ENCODE data around the gene SLC24A1.
"Not testable (repeated sequence)": the region's sequence is repeated elsewhere in the genome, so short reads cannot be mapped to it uniquely, and the experiment has no call there.

The SLC24A1 gene

GRCh38 chr15:65621638-65622037 is at the start of gene SLC24A1:
Gene SLC24A1, plus strand, starts transcription at chr15:65621938. Its CDS starts 2,143 bp downstream, at chr15:65624081.
- DNase-seq, result no peak

GRCh38 chr15:65571971-65572370 is 49.8 kb upstream of the SLC24A1 start:
- DNase-seq, result no peak

- DNase-seq, result no peak
Observed at GRCh38 chr15:65576664-65577063, 45.1 kb upstream of the SLC24A1 start.

- DNase-seq, result no peak
Observed at GRCh38 chr15:65577129-65577996, 44.4 kb upstream of the SLC24A1 start.

GRCh38 chr15:65578904-65579728 is 42.6 kb upstream of the SLC24A1 start:
- no peak for DNase-seq

- DNase-seq, result no peak
Observed at GRCh38 chr15:65579762-65580161, 42.0 kb upstream of the SLC24A1 start.

GRCh38 chr15:65580287-65580686 is 41.5 kb upstream of the SLC24A1 start:
- DNase-seq, result no peak

- no peak for DNase-seq
Observed at GRCh38 chr15:65583701-65584100, 38.0 kb upstream of the SLC24A1 start.

GRCh38 chr15:65584241-65584640 is 37.5 kb upstream of the SLC24A1 start:
- DNase-seq, result no peak

GRCh38 chr15:65587094-65587493 is 34.6 kb upstream of the SLC24A1 start:
- no peak for DNase-seq

GRCh38 chr15:65595960-65596359 is 25.8 kb upstream of the SLC24A1 start:
- peak; percentile 11 for DNase-seq

- DNase-seq, result no peak
Observed at GRCh38 chr15:65598468-65598867, 23.3 kb upstream of the SLC24A1 start.

- DNase-seq, result no peak
Observed at GRCh38 chr15:65599677-65600076, 22.1 kb upstream of the SLC24A1 start.

GRCh38 chr15:65603134-65603533 is 18.6 kb upstream of the SLC24A1 start:
- DNase-seq, result no peak

GRCh38 chr15:65603559-65603958 is 18.2 kb upstream of the SLC24A1 start:
- no peak for DNase-seq

GRCh38 chr15:65610871-65611718 is 10.6 kb upstream of the SLC24A1 start, which contains the start of gene INTS14:
Gene INTS14, minus strand, starts transcription at chr15:65611131. Its CDS starts 3,751 bp downstream, at chr15:65607380.
- DNase-seq, result peak; percentile 97

- DNase-seq, result no peak
Observed at GRCh38 chr15:65611888-65612615, 9.7 kb upstream of the SLC24A1 start.

- DNase-seq, result no peak
Observed at GRCh38 chr15:65612616-65612946, 9.2 kb upstream of the SLC24A1 start.

- DNase-seq, result no peak
Observed at GRCh38 chr15:65612949-65613744, 8.6 kb upstream of the SLC24A1 start.

- DNase-seq, result not testable (repeated sequence)
Observed at GRCh38 chr15:65615887-65616286, 5.9 kb upstream of the SLC24A1 start.

- DNase-seq, result no peak
Observed at GRCh38 chr15:65618560-65619109, 3.1 kb upstream of the SLC24A1 start.

All from COR-L47 (cell line).